Mesenteric fat pad (tissue), 1 donor: ENCODE results near the gene LSM14A. TPM values are rescaled to one million over a fixed set of nuclear protein-coding genes. Genes with fewer than 3 reads are reported as not detected.

Experiments
- DNase-seq: peaks from one replicate; pipeline ENCODE4 v3.0.0-alpha.2; 2020; ENCODE audit warnings: low spot score
- total RNA-seq: library from RNA; stranded (reverse); fragmentation: NEBNext Ultra II Directional; extraction: Animal tissue kit (Norgen Biotek cat#: 25700); gene quantifications from one replicate; pipeline ENCODE4 v1.2.1, GENCODE V29; 2021
- donor health status: DM: yes; HTN: yes; CAD: no.

The LSM14A gene
- total RNA-seq, 1 donor from 2014 or later, result 87.2 TPM

DNA sequence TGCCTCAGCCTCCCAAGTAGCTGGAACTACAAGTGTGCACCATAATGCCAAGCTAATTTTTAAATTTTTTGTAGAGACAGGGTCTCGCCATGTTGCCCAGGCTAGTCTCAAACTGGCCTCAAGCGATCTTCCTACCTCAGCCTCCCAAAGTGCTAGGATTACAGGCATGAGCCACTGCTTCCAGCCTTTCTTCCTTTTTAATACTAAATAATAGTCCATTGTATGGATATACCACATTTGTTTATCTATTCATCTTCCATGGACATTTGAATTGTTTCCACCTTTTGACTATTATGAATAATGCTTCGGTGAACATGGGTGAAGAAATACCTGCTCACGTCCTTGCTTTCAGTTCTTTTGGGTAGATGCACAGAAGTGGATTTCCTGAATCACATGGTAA lies 106.5 kb downstream of the LSM14A start:
- no peak for DNase-seq

Other genes with a start within 250 kb of the LSM14A start
- 37.7 TPM for gene GARRE1, start 82.0 kb downstream of the LSM14A start, total RNA-seq
- gene GPI, start 192.7 kb downstream of the LSM14A start, total RNA-seq, result 426 TPM
- gene PDCD2L, start 231.9 kb downstream of the LSM14A start, total RNA-seq, result 4.3 TPM